Psoas muscle (tissue), 8 donors: Measurements from ENCODE around the gene CPLX3. TPM values are rescaled to one million over a fixed set of nuclear protein-coding genes. Genes with fewer than 3 reads are reported as not detected.

Experiments used
- ATAC-seq, 4 donors: fragments of 200-7000 bp; cut with Tn5 transposase; one replicate each; pipeline ENCODE4 v1.9.1; 2020; ENCODE audit warnings: moderate library complexity in 3 of 4, mild to moderate bottlenecking in 2 of 4
- DNase-seq, 2 donors: peaks; one replicate each; pipeline ENCODE4 v3.0.0-alpha.2; 2020
- H3K27ac ChIP-seq: fragments of 200-600 bp; one replicate; pipeline ENCODE4 v1.8.0; 2022
- H3K27me3 ChIP-seq, 3 donors: fragments of 200-600 bp in 1 of 3; one replicate each; pipeline versions ENCODE4 v1.6.1 to v1.8.0; 2013 to 2022; ENCODE audit warnings: low read length in 2 of 3, mild to moderate bottlenecking in 2 of 3, moderate library complexity in 1 of 3; ENCODE audit not compliant: insufficient read depth in 3 of 3
- H3K36me3 ChIP-seq, 2 donors: fragments of 200-600 bp in 1 of 2; one replicate each; pipeline versions ENCODE4 v1.6.1 to v1.8.0; 2013 to 2022; ENCODE audit warnings: low read depth in 1 of 2, mild to moderate bottlenecking in 1 of 2, moderate library complexity in 1 of 2; ENCODE audit not compliant: insufficient read depth in 1 of 2
- H3K4me1 ChIP-seq: fragments of 200-600 bp; one replicate; pipeline ENCODE4 v1.8.0; 2022
- H3K4me3 ChIP-seq: fragments of 200-600 bp; one replicate; pipeline ENCODE4 v1.8.0; 2022; ENCODE audit warnings: mild to moderate bottlenecking
- H3K9me3 ChIP-seq: fragments of 200-600 bp; one replicate; pipeline ENCODE4 v1.8.0; 2022
- WGBS, 3 donors: extraction: QIAGEN DNeasy Blood & Tissue Kit; methylation state at CpG; one replicate each; pipeline versions ENCODE4 v1.1.6 to v1.1.7; 2013; 5-methylcytosine and 5-hydroxymethylcytosine counted together
- intact Hi-C, 2 donors: fragments of 100-400 bp; cut with DNase I; formaldehyde crosslinking; loops; one replicate each; pipeline versions ENCODE4 v1.11.0 to v1.14.2; 2022
- polyA plus RNA-seq, 3 donors: library from polyadenylated mRNA; stranded (reverse); fragments of 200-250 nt; gene quantifications; one replicate each; pipeline ENCODE4 v1.2.3, GENCODE V29; 2013
- total RNA-seq, 4 donors: library from RNA; stranded (reverse); fragmentation: NEBNext Ultra II Directional in 2 of 4; extraction: Animal tissue kit (Norgen Biotek cat#: 25700) in 2 of 4; gene quantifications; one replicate each; pipeline versions ENCODE4 v1.2.1 to v1.2.4, GENCODE V29; 2021 to 2023
- TF ChIP-seq, protein P1 (sequence below): fragments of 200-600 bp; IDR thresholded peaks from one replicate; pipeline ENCODE4 v1.8.0; 2022; ENCODE audit warnings: antibody characterized with exemption
- donor health status: healthy with polysubstance abuse.
- donor health status: DM: no; HTN: no; CAD: no; lungs with moderate emphysema.
- donor health status: Bipolar disorder and iron deficiency.
- donor health status: healthy.
- donor health status: DM: yes; HTN: yes; CAD: no.
- donor health status: DM: no; HTN: no; CAD: no.
- donor health status: DM: no; HTN: no; CAD: no.
- donor health status: DM: yes; HTN: yes; CAD: no.

Gene CPLX3
- total and polyA plus RNA-seq, 7 donors = 0.03 to 0.19 (median 0.04) TPM; not detected in 4

GRCh38 chr15:74793135-74794028 lies 33.0 kb upstream of the CPLX3 start:
- no peaks in the 10 kb centered on the region for H3K9me3 ChIP-seq
- intact Hi-C loops = no loop called here
- no peak overlapping the region for H3K27ac ChIP-seq
- TF ChIP-seq, protein P1, sequence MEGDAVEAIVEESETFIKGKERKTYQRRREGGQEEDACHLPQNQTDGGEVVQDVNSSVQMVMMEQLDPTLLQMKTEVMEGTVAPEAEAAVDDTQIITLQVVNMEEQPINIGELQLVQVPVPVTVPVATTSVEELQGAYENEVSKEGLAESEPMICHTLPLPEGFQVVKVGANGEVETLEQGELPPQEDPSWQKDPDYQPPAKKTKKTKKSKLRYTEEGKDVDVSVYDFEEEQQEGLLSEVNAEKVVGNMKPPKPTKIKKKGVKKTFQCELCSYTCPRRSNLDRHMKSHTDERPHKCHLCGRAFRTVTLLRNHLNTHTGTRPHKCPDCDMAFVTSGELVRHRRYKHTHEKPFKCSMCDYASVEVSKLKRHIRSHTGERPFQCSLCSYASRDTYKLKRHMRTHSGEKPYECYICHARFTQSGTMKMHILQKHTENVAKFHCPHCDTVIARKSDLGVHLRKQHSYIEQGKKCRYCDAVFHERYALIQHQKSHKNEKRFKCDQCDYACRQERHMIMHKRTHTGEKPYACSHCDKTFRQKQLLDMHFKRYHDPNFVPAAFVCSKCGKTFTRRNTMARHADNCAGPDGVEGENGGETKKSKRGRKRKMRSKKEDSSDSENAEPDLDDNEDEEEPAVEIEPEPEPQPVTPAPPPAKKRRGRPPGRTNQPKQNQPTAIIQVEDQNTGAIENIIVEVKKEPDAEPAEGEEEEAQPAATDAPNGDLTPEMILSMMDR = no peak
- ATAC-seq (no peak), DNase-seq (no peak)
- H3K27me3 ChIP-seq = no peaks in the 10 kb centered on the region
- WGBS, 3 donors = 81 to 85% (median 81%) methylated on average over 12 of the region's 12 CpGs
- no peaks in the 10 kb centered on the region for H3K36me3 ChIP-seq
- H3K4me3 ChIP-seq = no peak overlapping the region
- peaks cover 43% of the 10 kb centered on the region for H3K4me1 ChIP-seq

GRCh38 chr15:74794248-74794969 lies 32.0 kb upstream of the CPLX3 start:
- no peak for ATAC-seq
- peaks cover 42% of the 10 kb centered on the region for H3K4me1 ChIP-seq
- intact Hi-C loops = no loop called here
- no peak overlapping the region for H3K4me3 ChIP-seq
- TF ChIP-seq, protein P1 = no peak
- 90 to 94% (median 91%) methylated on average over 7 of the region's 9 CpGs for WGBS, 3 donors
- peaks cover 0 to 4% of the 10 kb centered on the region in 2 donors for H3K36me3 ChIP-seq
- DNase-seq = no peak
- no peaks in the 10 kb centered on the region for H3K27me3 ChIP-seq
- no peak overlapping the region for H3K27ac ChIP-seq
- H3K9me3 ChIP-seq = no peaks in the 10 kb centered on the region

- Histone ChIP-seq H3K9me3 (no peaks in the 10 kb centered on the region), H3K36me3 (peaks cover 0 to 8% of the 10 kb centered on the region in 2 donors), H3K27ac (no peak overlapping the region), H3K4me1 (peaks cover 41% of the 10 kb centered on the region), H3K27me3 (no peaks in the 10 kb centered on the region), H3K4me3 (no peak overlapping the region)
- DNase-seq (no peak), ATAC-seq (no peak)
- TF ChIP-seq, protein P1 = no peak
- intact Hi-C loops = no loop called here
- WGBS, 3 donors = 93 to 97% (median 97%) methylated on average over 9 of the region's 9 CpGs
Measured at GRCh38 chr15:74794970-74795349, 31.5 kb upstream of the CPLX3 start.

DNA sequence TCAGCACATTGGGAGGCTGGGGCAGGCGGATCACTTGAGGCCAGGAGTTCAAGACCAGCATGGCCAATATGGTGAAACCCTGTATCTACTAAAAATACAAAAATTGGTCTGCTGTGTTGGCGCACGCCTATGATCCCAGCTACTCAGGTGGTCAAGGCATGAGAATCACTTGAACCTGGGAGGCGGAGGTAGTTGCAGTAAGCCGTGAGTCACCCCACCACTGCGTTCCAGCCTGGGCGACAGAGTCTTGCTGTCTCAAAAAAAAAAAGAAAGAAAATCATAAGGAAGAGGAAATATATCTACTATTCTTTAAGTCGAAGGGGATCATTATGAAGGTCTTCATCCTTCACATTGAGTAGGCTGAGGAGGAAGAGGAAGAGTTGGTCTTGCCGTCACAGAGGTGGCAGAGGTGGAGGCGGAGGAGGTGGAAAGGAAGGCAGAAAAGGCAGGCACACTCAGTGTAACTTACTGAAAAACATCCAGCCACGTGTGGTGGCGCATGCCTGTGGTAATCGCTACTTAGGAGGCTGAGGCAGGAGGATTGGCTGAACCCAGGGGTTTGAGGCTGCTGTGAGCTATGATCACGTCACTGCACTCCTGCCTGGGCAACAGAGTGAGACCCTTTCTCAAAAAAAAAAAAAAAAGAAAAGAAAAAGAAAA lies 30.3 kb upstream of the CPLX3 start:
- no peaks in the 10 kb centered on the region for H3K27me3 ChIP-seq
- ATAC-seq = no peak
- intact Hi-C loops = no loop called here
- TF ChIP-seq, protein P1 = no peak
- peaks cover 34% of the 10 kb centered on the region for H3K4me1 ChIP-seq
- no peak for DNase-seq
- peaks cover 0 to 14% of the 10 kb centered on the region in 2 donors for H3K36me3 ChIP-seq
- no peaks in the 10 kb centered on the region for H3K9me3 ChIP-seq
- WGBS, 3 donors = 93 to 95% (median 94%) methylated on average over 14 of the region's 14 CpGs
- H3K27ac ChIP-seq = no peak overlapping the region
- H3K4me3 ChIP-seq = no peak overlapping the region
